Ammon's horn (tissue), 1 donor: ENCODE measurements around the gene TMEM121.
"Not testable (repeated sequence)": the region's sequence is repeated elsewhere in the genome, so short reads cannot be mapped to it uniquely, and the experiment has no call there.

ENCODE experiments used
- DNase-seq: peaks from one replicate; pipeline ENCODE4 v3.0.0-alpha.2; 2016; ENCODE audit warnings: low spot score

Gene TMEM121

DNA sequence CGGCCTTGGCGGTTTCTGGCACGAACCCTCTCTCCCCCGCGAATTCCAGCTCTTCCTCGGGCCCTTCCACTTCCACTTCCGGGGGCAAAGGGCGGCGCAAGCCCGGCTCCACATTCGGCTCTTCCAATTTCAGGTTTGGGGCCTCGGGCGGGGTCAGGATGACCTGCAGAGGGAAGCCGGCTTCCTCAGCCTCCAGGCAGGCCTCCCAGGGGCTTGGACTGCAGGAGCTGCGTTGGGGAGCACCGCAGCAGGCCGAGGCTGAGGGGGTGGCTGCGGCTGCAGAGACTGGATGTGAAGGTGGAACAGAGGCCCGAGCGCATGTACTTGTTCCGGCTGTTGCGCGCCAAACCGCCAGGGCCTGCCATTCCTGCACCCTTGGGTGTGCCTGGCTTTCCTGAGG lies 20.7 kb downstream of the TMEM121 start:
- not testable (repeated sequence) for DNase-seq

GRCh38 chr14:105547741-105548169 lies 21.4 kb downstream of the TMEM121 start:
- no peak for DNase-seq

- DNase-seq = no peak
These were observed 23.1 kb downstream of the TMEM121 start for GRCh38 chr14:105549481-105549880.

DNA sequence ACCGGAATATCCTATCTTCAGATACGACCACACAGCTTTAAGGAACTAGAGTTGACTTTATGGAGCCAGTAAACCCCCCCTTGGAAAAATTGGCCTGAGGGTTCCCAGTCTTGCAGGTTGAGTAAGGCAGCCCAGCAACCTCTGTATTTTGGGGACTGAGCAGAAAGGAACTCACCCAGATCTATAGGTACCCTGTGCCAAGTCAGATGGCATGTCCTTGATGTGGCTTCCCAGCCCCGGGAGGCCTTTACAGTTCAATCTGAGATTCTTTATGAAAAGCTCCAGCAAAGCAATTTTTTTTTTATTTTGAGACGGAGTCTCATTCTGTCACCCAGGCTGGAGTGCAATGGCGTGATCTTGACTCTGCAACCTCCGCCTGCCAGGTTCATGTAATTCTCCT lies 27.6 kb downstream of the TMEM121 start:
- DNase-seq = no peak

GRCh38 chr14:105554523-105554922 lies 28.1 kb downstream of the TMEM121 start:
- no peak for DNase-seq

DNA sequence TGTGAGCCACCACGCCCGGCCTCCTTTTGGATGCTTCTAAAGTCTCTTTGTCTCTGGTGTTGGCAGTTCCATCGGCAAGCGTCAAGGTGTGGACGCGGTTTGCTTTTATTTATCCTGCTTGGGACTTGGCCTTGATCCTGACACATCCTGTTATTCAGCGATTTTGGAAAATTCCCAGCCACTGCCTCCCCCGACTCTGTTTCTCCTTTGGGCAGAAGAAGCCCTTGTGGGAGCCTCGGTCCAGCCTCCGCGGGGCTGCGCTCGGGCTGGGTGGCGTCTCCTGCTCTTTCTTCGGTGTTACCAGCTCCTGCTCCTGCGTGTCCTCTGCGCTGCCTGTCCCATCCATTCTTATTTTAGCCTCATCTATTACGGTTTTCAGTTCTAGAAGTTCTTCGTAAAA lies 31.3 kb downstream of the TMEM121 start:
- not testable (repeated sequence) for DNase-seq

- DNase-seq = not testable (repeated sequence)
These were observed 32.2 kb downstream of the TMEM121 start for GRCh38 chr14:105558449-105559154.

- not testable (repeated sequence) for DNase-seq
These were observed 33.1 kb downstream of the TMEM121 start for GRCh38 chr14:105559384-105560047.

GRCh38 chr14:105560048-105560669 lies 33.8 kb downstream of the TMEM121 start:
- not testable (repeated sequence) for DNase-seq

GRCh38 chr14:105561345-105561744 lies 35.0 kb downstream of the TMEM121 start:
- not testable (repeated sequence) for DNase-seq

GRCh38 chr14:105562713-105563346 lies 36.4 kb downstream of the TMEM121 start:
- DNase-seq = no peak

GRCh38 chr14:105563347-105563737 lies 37.0 kb downstream of the TMEM121 start:
- DNase-seq = no peak

DNA sequence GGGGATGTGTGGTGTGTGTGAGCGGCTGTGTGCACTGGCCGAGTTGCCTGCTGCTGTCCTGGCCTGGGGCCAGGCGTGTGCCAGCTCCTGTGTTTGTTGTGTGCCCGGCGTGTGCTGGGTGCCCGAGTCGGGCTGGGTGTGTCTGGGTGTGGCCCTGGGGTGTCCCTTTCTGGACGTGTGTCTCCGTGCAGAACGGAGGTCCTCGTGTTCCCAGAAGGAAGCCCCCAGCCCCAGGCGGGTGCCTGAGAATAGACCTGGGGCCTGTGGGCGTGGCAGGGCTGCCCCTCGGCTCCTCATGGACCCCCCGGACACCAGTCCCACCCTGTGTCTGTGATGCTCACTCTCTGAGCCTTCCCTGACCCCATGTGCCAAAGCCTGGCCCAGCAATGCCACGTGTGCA lies 38.2 kb downstream of the TMEM121 start:
- DNase-seq = not testable (repeated sequence)

DNA sequence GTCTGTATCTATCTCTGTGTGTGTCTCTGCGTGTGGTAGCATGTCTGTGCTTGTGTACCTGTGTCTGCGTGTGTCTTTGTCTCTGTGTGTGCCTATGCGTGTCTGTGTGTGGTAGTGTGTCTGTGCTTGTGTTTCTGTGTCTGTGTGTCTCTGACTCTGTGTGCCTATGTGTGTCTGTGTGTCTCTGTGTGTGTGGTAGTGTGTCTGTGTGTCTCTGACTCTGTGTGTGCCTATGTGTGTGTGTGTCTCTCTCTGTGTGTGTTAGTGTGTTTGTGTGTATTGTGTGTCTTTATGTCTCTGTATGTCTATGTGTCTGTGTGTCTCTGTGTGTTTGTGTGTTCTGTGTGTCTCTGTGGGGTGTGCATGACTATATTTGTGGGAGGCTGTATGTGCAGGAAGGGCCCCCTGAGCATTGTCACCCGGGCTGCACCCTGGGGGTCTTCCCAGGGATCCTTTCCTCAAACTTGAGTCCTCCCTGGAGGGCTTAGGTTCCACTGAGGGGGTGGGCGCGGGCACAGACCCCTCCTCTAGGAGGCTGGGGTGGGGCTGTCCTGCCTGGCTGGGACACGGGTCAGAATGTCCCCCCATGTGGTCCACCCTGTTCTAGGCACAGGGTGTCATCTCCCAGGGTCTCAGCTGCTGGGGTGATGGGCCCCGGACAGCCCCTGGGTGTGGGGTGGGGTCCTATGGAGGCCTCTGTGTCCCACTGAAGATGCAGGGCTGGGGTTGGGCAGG lies 39.0 kb downstream of the TMEM121 start:
- DNase-seq = not testable (repeated sequence)

DNA sequence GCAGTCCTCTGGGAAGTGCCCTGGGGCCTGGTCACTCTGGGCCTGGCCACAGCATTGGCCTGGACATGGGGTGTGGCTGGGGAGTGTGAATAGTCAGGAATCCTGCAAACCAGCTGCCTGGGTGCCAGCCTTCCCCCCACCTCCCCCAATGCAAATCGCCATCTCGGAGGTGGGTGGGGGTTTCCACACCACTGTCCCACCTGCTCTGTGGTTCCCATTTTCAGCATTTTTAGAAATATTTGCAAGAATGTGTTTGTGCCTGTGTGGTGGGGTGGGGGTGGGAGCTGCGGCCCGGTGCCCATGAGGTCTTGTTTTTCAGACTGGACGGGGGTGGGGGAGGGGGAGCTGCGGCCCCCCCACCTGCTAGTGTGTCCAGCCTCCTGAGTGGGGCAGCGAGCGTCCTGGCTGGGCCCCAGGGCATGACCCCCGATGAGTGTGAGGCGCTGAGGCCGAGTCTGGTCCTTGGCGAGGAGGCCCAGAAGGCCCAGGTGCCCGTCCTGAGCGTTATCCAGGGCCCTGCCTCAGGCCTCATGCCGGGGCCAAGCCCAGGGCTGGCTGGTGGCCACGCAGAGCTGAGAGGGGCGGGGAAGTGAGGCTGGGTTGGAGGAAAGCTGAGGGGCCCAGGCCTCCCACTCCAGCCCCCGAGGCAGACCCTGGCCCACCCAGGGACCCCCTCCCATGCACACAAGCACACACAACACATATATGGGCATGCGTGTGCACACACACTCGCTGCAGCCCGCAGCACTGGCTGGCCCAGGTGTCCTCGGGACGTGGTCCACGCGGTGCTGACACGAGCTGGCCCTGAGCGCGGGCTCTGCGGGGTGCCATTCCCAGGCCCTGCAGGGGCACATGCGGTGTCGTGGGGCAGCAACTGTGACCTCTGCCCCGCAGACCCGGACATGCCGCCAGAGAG lies 40.1 kb downstream of the TMEM121 start:
- not testable (repeated sequence) for DNase-seq

DNA sequence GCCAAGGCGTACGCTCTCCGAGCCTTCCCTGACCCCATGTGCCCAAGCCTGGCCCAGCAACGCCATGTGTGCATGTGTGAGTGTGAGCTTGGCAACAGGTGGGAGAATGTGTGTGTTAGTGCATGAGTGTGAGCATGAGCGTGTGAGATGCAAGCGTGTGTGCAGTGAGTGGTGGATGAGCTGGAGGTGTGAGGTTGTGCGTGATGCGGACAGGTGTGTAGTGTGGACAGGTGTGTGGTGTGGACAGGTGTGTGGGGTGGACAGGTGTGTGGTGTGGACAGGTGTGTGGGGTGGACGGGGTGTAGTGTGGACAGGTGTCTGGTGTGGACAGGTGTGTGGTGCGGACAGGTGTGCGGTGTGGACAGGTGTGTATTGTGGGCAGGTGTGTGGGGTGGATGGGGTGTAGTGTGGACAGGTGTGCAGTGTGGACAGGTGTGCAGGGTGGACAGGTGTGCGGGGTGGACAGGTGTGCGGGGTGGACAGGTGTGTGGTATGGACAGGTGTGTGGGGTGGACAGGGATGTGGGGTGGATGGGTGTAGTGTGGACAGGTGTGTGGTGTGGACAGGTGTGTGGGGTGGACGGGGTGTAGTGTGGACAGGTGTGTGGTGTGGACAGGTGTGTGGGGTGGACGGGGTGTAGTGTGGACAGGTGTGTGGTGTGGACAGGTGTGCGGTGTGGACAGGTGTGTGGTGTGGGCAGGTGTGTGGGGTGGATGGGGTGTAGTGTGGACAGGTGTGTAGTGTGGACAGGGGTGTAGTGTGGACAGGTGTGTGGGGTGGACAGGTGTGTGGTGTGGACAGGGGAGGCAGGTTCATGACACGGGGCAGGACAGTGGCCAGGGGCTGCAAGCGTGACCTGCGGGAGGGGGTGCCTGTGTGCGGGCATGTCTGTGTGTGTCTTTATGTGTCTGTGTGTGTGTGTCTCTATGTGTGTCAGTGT lies 41.1 kb downstream of the TMEM121 start:
- DNase-seq = not testable (repeated sequence)

- not testable (repeated sequence) for DNase-seq
These were observed 41.9 kb downstream of the TMEM121 start for GRCh38 chr14:105568140-105568843.

DNA sequence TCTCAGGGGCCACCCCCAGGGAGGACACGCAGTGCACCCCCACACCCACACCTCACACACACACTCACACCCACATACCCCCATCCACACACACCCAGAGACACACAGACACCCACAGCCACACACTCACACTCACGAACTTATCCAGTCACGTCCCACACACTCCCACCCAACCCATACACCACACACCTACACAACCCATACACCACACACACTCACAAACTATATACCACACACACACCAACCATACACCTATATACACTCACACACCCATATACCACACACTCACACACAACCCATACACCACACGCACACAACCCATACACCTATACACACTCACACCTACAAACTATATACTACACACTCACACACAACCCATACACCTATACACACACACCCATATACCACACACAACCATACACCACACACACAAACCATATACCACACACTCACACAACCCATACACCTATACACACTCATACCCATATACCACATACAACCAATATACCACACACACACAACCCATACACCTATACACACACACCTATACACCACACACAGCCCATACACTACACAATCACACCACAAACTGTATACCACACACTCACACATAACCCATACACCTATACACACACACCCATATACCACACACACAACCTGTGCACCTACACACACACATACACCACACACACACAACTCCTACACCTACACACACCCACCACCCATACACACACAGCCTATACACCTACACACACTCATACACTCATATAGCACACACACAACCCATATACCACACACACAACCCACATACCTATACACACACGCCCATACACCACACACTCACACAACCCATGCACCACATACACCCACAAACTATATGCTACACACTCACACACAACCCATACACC lies 42.7 kb downstream of the TMEM121 start:
- no peak for DNase-seq
